HL-60/S4 (cell line): ENCODE measurements around the gene ARGLU1.
"Not testable (repeated sequence)": the region's sequence is repeated elsewhere in the genome, so short reads cannot be mapped to it uniquely, and the experiment has no call there.

Experiments used
- in situ Hi-C: fragments of 300-500 bp; cut with MboI; formaldehyde crosslinking; loops from 2 replicates; pipeline ENCODE4 v1.14.3; 2022; ENCODE audit warnings: low sequenced_read_pairs

Gene ARGLU1

GRCh38 chr13:106567474-106568298 is at the start of gene ARGLU1:
Gene ARGLU1, minus strand, starts transcription at chr13:106568137. Its CDS starts 218 bp downstream, at chr13:106567919.
- in situ Hi-C loops: no loop called here

- in situ Hi-C loops: no loop called here
These were observed 49.6 kb upstream of the ARGLU1 start for GRCh38 chr13:106617561-106617960.

- in situ Hi-C loops: no loop called here
These were observed 48.8 kb upstream of the ARGLU1 start for GRCh38 chr13:106616729-106617128.

- in situ Hi-C loops: no loop called here
These were observed 46.9 kb upstream of the ARGLU1 start for GRCh38 chr13:106614874-106615273.

GRCh38 chr13:106612688-106613087 is 44.8 kb upstream of the ARGLU1 start:
- in situ Hi-C loops: no loop called here

GRCh38 chr13:106610486-106610885 is 42.5 kb upstream of the ARGLU1 start:
- in situ Hi-C loops: no loop called here

GRCh38 chr13:106609116-106609515 is 41.2 kb upstream of the ARGLU1 start:
- in situ Hi-C loops: no loop called here

GRCh38 chr13:106603546-106603945 is 35.6 kb upstream of the ARGLU1 start:
- in situ Hi-C loops: no loop called here

GRCh38 chr13:106602178-106602577 is 34.2 kb upstream of the ARGLU1 start:
- in situ Hi-C loops: no loop called here

GRCh38 chr13:106601489-106601888 is 33.6 kb upstream of the ARGLU1 start:
- in situ Hi-C loops: no loop called here

- in situ Hi-C loops: not testable (repeated sequence)
These were observed 32.8 kb upstream of the ARGLU1 start for GRCh38 chr13:106600798-106601135.

GRCh38 chr13:106599875-106600797 is 32.2 kb upstream of the ARGLU1 start:
- in situ Hi-C loops: no loop called here

- in situ Hi-C loops: no loop called here
These were observed 29.9 kb upstream of the ARGLU1 start for GRCh38 chr13:106597749-106598395.

GRCh38 chr13:106597186-106597585 is 29.2 kb upstream of the ARGLU1 start:
- in situ Hi-C loops: no loop called here

- in situ Hi-C loops: no loop called here
These were observed 28.5 kb upstream of the ARGLU1 start for GRCh38 chr13:106596275-106596937.

- in situ Hi-C loops: no loop called here
These were observed 27.7 kb upstream of the ARGLU1 start for GRCh38 chr13:106595625-106596024.

- in situ Hi-C loops: no loop called here
These were observed 27.0 kb upstream of the ARGLU1 start for GRCh38 chr13:106594980-106595379.

- in situ Hi-C loops: no loop called here
These were observed 25.2 kb upstream of the ARGLU1 start for GRCh38 chr13:106593132-106593531.

GRCh38 chr13:106591299-106591698 is 23.4 kb upstream of the ARGLU1 start:
- in situ Hi-C loops: no loop called here

- in situ Hi-C loops: no loop called here
These were observed 21.8 kb upstream of the ARGLU1 start for GRCh38 chr13:106589716-106590115.

GRCh38 chr13:106588367-106588766 is 20.4 kb upstream of the ARGLU1 start:
- in situ Hi-C loops: no loop called here
